ENCODE measurements around the gene NBL1.

DNA sequence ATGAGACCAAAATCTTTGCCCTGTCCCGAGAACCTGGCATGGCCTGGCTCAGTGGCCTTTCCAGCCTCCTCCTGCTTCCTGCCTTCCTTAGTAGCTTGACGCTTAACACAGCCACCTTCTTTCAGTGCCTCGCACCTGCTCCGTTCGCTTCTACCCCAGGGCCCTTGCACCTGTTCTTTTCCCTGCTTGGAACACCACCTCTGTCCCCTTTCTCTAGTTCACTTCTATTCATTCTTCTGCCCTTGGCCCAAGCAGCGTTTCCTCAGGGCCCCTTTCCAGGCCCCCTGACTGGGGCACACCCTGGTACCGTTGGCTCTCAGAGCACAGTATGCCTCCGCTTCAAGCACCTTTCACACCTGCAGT lies 11.6 kb downstream of the NBL1 start:
- no peak for TF ChIP-seq EZH2 (IDR thresholded peaks at IDR 0.05)
- no peak for TF ChIP-seq POLR2AphosphoS5 (IDR thresholded peaks at IDR 0.05; ENCODE audit: borderline replicate concordance, low read depth, low read length)
- TF ChIP-seq FOXP2 (optimal IDR thresholded peaks at IDR 0.05; ENCODE audit: control extremely low read depth, extremely low read length, insufficient read depth) = no peak

Measured in SK-N-MC (cell line).